ENCODE measurements around the gene GLDC. TPM values are rescaled to one million over a fixed set of nuclear protein-coding genes. Genes with fewer than 3 reads are reported as not detected.

Gene GLDC
- total RNA-seq, 2 donors from 2014 or later: 8.9 to 38.8 TPM

GRCh38 chr9:6614489-6614888, 31.0 kb downstream of the GLDC start:
- Histone ChIP-seq H3K27me3 (ENCODE audit: control insufficient read depth, insufficient read depth, low read length, poor library complexity, severe bottlenecking) (no peaks in the 10 kb centered on the region), H3K4me1 (ENCODE audit: control insufficient read depth, insufficient read depth, low read length) (no peaks in the 10 kb centered on the region), H3K9ac (ENCODE audit: extremely low read depth, low read length, poor library complexity, severe bottlenecking) (no peak overlapping the region), H3K9me3 (ENCODE audit: control insufficient read depth, low read length) (no peaks in the 10 kb centered on the region), H3K36me3 (ENCODE audit: control insufficient read depth, insufficient read depth, low read length) (no peaks in the 10 kb centered on the region), H3K27ac (ENCODE audit: low read depth, low read length) (no peak overlapping the region), H3K4me3 (ENCODE audit: low read length) (no peak overlapping the region)
- Mint-ChIP-seq H3K4me3 (no peak overlapping the region), H3K27me3 (ENCODE audit: insufficient read depth) (no peaks in the 10 kb centered on the region), H3K4me1 (peaks cover 7% of the 10 kb centered on the region), H3K36me3 (ENCODE audit: low read depth) (peaks cover 10% of the 10 kb centered on the region), H3K9me3 (no peaks in the 10 kb centered on the region), H3K27ac (no peak overlapping the region)
- no peak for TF ChIP-seq CTCF (conservative IDR thresholded peaks at IDR 0.05)
- WGBS, 2 experiments (ENCODE audit: insufficient coverage in 1 of 2, insufficient read length in 1 of 2): 93 to 100% methylated on average over 3 to 5 of the region's 5 CpGs
- DNase-seq: no peak

- Histone ChIP-seq H3K4me3 (ENCODE audit: low read length) (no peak overlapping the region), H3K4me1 (ENCODE audit: control insufficient read depth, insufficient read depth, low read length) (no peaks in the 10 kb centered on the region), H3K9ac (ENCODE audit: extremely low read depth, low read length, poor library complexity, severe bottlenecking) (no peak overlapping the region), H3K9me3 (ENCODE audit: control insufficient read depth, low read length) (no peaks in the 10 kb centered on the region), H3K27me3 (ENCODE audit: control insufficient read depth, insufficient read depth, low read length, poor library complexity, severe bottlenecking) (no peaks in the 10 kb centered on the region), H3K36me3 (ENCODE audit: control insufficient read depth, insufficient read depth, low read length) (peaks cover 2% of the 10 kb centered on the region), H3K27ac (ENCODE audit: low read depth, low read length) (no peak overlapping the region)
- Mint-ChIP-seq H3K27ac (no peak overlapping the region), H3K36me3 (ENCODE audit: low read depth) (peaks cover 8% of the 10 kb centered on the region), H3K4me1 (peaks cover 2% of the 10 kb centered on the region), H3K9me3 (no peaks in the 10 kb centered on the region), H3K27me3 (ENCODE audit: insufficient read depth) (no peaks in the 10 kb centered on the region), H3K4me3 (no peak overlapping the region)
- no peak for TF ChIP-seq CTCF (conservative IDR thresholded peaks at IDR 0.05)
- 97 to 100% methylated on average over 1 of the region's 1 CpG for WGBS, 2 experiments (ENCODE audit: insufficient coverage in 1 of 2, insufficient read length in 1 of 2)
- DNase-seq: no peak
Observed at GRCh38 chr9:6611865-6612264, 33.7 kb downstream of the GLDC start.

- H3K27me3 ChIP-seq (ENCODE audit: control insufficient read depth, insufficient read depth, low read length, poor library complexity, severe bottlenecking): no peaks in the 10 kb centered on the region
- H3K4me3 ChIP-seq (ENCODE audit: low read length): no peak overlapping the region
- no peaks in the 10 kb centered on the region for H3K4me1 Mint-ChIP-seq
- H3K27ac ChIP-seq (ENCODE audit: low read depth, low read length): no peak overlapping the region
- no peak overlapping the region for H3K27ac Mint-ChIP-seq
- peaks cover 9% of the 10 kb centered on the region for H3K36me3 ChIP-seq (ENCODE audit: control insufficient read depth, insufficient read depth, low read length)
- H3K9ac ChIP-seq (ENCODE audit: extremely low read depth, low read length, poor library complexity, severe bottlenecking): no peak overlapping the region
- no peaks in the 10 kb centered on the region for H3K9me3 ChIP-seq (ENCODE audit: control insufficient read depth, low read length)
- 67 to 96% methylated on average over 1 to 2 of the region's 2 CpGs for WGBS, 2 experiments (ENCODE audit: insufficient coverage in 1 of 2, insufficient read length in 1 of 2)
- no peaks in the 10 kb centered on the region for H3K4me1 ChIP-seq (ENCODE audit: control insufficient read depth, insufficient read depth, low read length)
- H3K4me3 Mint-ChIP-seq: no peak overlapping the region
- no peaks in the 10 kb centered on the region for H3K27me3 Mint-ChIP-seq (ENCODE audit: insufficient read depth)
- H3K36me3 Mint-ChIP-seq (ENCODE audit: low read depth): peaks cover 24% of the 10 kb centered on the region
- no peaks in the 10 kb centered on the region for H3K9me3 Mint-ChIP-seq
- DNase-seq: no peak
- no peak for TF ChIP-seq CTCF (conservative IDR thresholded peaks at IDR 0.05)
Observed at GRCh38 chr9:6610073-6610472, 35.5 kb downstream of the GLDC start.
